Activated CD4-positive, alpha-beta T cell treated with anti-CD3 and anti-CD28 coated beads for 24 hours (primary cell): ENCODE data around the gene FFAR2.
"Not testable (repeated sequence)": the region's sequence is repeated elsewhere in the genome, so short reads cannot be mapped to it uniquely, and the experiment has no call there.

Experiments used
- DNase-seq, 2 donors: peaks; one replicate each; pipeline ENCODE4 v3.0.0-alpha.2; 2020; ENCODE audit warnings: low read depth in 2 of 2

FFAR2 gene

DNA sequence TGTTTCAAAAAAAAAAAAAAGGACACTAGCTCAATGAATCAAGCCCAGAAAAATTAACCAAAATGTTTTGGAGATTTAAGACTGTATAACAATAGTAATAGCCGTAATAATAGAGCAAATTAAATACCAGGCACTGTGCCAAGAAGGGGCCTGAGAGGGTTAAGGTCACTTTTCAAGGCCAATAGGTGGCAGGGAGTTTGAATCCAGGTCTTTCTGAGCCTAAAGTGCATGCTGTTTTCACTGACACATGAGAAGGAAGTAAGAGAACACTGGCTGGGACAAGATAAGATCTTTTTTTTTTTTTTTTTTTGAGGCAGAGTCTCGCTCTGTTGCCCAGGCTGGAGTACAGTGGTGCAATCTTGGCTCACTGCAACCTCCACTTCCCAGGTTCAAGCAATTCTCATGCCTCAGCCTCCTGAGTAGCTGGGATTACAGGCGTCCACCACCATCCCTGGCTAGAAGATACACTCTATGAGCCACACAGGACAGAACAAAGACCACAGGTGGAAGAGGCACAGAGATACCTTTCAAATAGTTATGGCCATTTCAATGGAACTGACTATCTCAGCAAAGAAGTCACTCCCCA lies 7.7 kb downstream of the FFAR2 start:
- no peak for DNase-seq

DNA sequence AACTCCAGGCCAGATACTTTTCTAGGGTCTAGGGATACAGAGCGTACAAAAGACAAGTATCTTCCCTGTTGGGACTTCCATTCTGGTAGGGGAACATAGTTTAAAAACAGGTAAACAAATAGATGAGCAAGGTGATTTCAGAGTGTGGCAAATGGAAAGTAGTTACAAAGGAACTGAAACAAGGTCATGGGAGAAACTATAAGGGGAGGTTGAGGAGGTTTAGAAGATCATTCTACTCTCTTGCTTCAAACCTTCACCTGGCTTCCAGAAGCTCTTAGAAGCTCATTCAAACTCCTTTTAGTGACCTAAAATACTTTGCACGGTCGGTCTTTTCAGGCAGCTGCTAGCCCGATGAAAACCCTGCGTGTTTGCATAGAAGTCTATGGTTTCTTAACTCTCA lies 9.1 kb downstream of the FFAR2 start:
- no peak for DNase-seq

DNA sequence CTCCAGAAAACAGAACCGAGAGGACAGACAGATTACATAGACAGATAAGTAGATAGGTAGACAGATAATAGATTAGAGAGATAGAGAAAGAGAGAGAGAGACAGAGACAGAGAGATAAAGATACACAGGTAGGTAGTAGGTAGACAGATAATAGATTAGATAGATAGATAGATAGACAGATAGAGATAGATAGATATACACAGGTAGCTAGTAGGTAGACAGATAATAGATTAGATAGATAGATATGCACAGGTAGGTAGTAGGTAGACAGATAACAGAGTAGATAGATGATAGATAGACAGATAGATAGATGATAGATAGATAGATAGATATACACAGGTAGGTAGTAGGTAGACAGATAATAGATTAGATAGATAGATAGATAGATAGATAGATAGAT lies 10.1 kb downstream of the FFAR2 start:
- DNase-seq: no peak

DNA sequence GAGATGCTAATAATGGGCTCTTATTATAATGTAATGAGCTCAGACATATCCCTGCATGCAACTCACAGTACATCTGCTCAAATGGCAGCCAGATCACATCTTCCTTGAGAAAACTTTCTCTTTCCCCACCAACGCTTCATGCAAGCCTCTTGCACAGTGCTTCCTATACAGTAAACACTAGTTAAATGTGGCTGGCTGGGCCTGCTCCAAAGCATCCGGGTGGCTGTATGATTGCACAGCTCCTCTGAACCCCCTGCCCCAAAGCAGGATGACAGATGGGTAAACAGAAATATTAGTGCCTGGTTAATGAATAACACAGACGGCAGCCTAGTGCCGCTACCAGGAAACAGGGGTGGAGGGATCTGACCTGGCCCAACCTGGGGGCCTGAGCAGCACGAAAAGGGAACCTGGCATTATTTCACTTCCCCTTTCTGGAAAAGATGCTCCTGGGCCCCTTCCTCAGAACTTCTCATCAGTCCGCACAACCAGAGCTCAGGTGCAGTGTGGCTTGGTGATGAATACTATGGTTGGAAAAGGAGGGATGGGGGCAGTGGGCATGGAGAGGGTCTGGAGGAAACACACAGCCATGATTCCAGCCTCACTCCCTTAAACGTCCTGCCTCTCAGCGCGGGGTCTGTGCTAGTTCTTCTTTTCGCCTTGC lies 10.8 kb downstream of the FFAR2 start:
- DNase-seq: no peak

DNA sequence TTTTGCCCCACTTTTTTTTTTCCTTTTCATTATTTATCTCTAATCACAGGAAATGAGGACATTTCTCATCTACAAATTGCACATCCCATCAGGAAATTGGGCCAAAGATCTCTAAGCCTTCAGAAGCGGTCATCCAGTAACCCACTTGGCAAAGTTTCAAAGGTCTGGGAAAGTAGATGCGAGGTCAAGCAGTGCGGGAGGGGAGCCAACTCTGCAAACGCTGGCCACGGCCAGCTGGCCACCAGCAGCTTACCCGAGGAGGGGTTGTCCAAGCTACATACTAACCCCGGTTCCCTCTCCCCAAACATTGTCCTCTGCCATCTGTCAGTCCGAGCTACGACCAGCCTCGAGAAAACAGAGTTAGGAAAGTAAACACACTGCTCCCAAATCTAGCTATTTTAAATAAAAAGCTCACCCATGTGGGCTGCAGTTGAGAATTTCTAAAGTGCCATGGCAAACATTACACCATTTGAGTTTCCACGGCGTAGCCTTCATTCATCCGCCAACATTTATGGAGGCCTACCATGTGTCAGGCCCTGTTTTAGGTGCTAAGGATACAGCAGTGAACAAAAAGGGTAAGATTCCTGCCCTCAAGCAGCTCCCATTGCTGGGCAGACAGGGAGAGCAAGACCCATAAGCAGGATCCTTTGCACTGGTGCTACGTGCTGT lies 11.5 kb downstream of the FFAR2 start:
- no peak for DNase-seq

DNA sequence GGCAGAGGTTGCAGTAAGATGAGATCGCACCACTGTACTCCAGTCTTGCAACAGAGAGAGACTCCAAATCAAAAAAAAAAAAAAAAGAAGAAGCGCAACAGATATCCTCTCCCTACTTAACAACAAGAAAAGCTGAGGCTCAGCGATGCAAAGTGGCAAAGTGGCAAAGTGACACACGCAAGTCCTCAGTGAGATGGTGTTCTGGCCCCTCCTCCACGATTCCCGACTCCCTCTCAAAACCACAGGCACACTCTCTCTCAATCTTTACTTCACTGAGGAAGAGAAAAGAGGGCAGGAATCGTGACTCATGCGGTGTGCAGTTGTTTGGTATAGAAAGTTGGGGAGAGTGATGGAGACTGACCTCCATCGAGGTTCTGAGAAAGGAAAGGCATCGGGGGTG lies 12.6 kb downstream of the FFAR2 start:
- DNase-seq: no peak

DNA sequence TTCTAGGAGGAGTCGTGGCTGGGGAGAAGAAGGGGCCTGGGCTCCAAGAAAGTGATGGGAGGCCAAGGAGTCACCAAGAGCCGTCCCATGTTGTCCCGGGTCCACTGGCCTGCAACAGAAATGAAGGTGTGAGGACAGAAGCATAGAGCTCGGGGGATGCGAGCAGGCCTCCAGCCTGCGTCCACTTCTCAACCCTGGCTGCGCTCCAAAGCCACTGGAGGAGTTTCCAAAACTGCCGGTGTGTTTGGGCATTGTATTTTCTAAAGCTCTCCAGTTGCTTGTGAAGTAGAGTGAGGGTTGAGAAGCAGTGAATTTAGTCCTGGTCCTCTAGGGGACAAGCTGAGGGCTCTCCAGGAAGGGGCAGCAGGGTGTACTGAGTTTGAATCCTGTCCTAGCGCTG lies 13.0 kb downstream of the FFAR2 start:
- DNase-seq: no peak

DNA sequence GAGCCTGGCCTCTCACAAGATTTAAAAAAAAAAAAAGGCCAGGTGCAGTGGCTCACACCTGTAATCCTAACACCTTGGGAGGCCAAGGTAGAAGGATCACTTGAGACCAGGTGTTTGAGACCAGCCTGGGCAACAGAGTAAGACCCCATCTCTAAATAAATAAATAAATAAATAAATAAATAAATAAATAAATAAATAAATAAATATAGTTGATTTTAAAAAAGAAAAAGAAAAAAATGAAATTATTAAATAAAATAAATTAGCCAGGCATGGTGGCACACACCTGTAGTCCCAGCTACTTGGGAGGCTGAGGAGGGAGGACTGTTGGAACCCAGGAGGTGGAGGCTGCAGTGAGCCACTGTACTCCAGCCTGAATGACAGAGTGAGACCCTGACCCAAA lies 13.7 kb downstream of the FFAR2 start:
- not testable (repeated sequence) for DNase-seq

DNA sequence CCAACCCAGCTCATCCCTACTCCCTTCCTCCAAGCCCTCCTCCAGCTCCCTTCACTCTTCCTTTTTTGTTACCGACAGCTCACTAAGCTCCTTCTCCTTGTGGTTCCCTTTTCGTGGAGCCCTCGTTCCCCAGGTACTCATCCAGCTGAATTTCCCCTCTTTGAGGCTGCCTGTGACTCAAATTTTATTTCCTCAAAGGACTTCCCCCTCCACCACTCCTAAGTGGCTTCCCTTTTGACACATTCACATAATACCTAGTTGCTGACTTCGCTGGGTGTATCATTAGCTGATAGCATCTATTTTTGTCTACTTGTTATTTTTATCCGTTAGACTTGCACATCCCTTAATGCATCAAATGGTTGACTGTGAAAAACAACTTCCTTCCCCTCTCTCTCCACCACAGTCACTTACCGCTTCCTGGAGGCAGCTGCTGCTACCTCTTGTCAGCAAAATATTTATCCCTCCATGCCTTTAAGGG lies 14.5 kb downstream of the FFAR2 start:
- DNase-seq: no peak

DNA sequence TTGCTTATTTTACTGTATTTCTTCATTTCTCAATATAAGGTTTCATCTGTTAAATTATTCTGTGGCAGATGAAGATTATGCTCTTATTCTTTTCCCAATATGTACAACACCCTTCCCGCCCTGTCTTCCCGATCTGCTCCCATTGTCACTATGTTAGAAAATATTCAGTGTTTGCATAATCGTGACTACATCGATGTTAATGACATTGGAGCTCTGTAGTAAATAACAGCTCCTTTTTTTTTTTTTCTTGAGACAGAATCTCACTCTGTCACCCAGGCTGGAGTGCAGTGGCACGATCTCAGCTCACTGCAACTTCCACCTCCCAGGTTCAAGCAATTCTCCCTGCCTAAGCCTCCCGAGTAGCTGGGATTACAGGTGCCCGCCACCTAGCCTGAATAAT lies 14.9 kb downstream of the FFAR2 start:
- DNase-seq: not testable (repeated sequence)

DNA sequence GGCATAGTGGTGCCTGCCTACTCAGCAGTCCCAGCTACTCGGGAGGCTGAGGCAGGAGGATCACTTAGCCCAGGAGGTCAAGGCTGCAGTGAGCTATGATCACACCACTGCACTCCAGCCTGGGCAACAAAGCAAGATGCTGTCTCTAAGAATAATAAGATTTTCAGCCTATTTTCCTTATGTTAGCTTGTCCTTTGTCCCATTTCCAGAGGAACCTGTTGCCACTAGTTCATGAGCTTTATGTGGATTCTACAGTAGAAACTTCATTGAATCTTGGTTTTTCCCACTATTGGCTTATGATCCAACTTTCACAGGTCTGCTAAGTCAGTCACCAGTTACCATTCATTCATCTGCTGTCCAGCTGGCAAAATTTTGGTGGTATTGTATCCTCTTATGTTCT lies 18.2 kb downstream of the FFAR2 start:
- no peak for DNase-seq

DNA sequence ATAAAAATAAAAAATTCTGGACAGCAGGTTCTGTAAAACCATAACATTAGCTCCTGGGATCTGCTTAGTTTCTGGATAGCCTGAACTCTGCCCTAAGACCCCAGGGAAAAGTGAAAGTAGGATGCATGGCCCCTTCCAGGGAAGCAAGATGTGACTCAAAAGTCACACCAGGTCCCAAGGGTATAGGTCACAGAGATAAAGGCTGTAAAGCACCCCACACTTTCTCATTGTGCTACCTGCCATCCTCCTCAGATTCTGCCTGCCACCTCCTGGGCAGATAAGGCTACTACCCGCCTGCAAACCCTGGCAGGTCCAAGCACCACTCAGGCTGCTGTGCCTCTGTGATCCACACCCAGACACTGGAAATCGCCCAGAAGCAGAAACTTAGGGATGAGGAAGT lies 20.6 kb downstream of the FFAR2 start:
- DNase-seq: peak in 1 of 2 donors; percentile 43

DNA sequence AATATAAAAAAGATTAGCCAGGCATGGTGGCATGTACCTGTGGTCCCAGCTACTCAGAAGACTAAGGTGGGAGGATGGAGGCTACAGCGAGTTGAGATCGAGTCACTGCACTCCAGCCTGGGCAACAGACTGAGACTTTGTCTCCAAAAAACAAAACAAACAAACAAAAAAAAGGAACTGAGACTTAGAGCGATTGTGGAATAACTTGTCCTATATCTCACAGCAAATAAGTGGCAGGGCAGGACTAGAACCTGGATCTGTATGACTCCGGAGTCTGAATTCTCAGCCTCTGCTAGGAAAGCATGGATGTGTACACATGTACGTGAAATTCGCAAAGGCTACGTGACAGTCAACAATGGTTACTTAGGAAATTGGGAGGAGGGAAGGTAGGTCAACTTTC lies 22.1 kb downstream of the FFAR2 start:
- DNase-seq: no peak

DNA sequence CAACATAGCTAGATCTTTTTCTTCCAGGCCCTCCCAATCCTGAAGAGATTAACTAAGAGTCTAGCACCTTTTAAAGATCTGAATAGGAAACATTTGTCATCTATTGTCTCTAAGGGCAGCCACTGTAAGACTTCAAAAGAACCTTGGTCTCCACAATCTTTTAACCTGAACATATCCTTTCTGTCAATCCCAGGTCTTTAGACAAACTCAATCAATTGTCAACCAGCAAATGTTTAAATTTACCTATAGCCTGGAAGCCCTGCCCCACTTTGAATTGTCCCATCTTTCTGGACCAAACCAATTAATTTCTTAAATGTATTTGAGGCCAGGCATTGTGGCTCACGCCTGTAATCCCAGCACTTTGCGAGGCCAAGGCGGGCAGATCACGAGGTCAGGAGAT lies 23.0 kb downstream of the FFAR2 start:
- not testable (repeated sequence) for DNase-seq

DNA sequence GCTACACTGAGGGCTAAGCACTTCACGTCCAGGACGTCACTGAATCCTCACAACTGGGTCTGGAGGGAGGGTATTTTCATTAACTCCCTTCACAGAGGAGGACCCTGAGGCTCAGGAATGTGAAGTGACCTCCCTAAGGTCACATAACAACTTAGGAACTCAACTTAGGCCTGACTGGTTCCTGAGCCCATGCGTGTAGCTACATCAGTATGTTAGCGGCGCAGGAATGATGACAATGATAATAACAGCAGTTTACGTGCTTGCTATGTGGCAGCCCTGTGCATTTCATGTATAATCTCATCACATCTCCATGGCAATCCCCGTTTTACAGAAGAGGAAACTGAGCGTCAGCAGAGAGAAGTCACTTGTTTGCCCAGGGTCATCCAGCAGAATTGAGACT lies 23.9 kb downstream of the FFAR2 start:
- no peak for DNase-seq

DNA sequence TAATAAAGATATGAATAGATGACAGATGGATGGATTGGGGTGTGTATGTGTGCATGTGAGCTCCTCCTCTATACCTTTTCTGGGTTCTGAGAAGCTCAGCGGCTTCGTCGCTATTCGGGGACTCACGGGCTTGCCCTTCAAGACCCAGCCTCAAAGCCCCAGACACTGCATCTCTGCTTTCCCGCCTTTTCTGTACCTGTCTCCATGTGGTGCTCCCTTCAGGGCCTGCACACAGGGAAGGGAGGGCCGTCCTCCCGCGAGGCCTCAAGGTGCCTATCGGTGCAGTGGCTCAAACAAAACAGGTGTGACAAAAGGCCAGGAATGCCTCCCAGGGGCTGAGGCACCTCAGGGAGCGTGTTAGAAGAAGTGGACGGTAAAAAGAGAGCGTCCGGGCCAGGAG lies 26.0 kb downstream of the FFAR2 start:
- no peak for DNase-seq

DNA sequence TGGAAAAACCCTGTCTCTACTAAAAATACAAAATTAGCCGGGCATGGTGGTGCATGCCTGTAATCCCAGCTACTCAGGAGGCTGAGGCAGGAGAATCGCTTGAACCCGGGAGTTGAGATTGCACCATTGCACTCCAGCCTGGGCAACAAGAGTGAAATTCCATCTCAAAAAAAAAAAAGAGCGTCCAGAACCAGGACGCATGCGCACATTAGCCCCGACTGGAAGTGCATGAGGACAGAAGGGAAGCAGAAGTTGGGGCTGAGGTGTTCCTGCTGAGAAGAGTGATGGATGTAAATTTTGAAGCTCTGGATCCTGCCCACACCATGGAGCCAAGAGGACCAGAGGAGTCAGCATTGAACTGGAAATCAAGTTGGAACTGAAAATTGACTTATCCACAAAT lies 26.5 kb downstream of the FFAR2 start:
- DNase-seq: not testable (repeated sequence)

DNA sequence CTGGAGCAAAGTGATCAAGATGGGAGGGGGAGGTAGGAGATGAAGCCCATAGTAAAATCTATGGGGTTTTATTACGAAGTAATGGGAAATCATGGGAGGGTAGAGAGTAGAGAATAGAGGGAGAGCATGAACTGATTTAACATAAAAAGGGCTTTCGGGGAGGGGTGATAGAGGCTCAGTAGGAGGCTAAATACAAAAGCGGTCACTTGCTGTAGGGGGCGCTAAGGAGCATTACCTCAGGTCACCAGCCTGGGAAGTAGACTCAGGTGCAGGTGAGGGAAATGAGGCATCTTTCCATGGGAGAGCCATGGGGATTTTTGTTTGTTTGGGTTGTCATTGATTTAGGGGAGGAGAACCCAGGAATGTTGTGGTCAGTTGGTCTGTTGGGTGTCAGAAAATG lies 28.1 kb downstream of the FFAR2 start:
- DNase-seq: no peak

DNA sequence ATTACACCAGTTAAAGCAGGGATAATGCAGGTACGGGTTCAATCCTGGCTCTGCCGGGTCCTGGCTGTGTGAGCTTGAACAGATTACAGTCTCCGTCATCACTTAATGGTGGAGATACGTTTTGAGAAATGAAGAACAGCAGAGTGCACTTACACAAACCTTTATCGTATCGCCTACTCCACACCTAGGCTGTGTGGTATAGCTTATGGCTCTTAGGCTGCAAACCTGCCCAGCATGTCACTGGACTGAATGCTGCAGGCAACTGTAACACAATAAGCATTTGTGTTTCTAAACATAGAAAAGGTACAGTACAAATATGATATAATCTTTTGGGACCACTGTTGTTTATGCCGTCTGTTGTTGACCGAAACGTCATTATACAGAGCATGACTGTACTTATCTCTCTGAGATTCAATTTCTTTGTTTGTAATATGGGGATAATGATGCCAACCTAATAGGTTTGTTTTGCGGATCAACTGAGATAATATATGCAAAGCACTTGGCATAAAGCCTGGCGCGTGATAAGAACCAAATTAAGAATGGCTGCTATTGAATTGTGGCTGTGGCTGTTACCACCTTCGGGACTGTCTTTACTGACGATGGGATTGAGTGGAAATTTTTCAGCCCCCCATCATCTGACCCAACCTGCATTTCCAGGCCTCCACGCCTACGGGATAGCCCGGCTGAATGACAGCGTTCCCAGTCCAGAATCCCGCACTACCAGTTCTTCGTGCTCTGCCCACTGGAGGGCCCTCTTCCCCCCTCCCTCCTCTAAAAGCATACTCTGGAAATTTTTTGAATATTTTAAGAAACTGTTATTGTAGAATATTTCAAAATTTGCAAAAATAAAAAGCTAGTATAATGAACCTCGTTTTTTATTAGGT lies 31.0 kb downstream of the FFAR2 start:
- DNase-seq: no peak

DNA sequence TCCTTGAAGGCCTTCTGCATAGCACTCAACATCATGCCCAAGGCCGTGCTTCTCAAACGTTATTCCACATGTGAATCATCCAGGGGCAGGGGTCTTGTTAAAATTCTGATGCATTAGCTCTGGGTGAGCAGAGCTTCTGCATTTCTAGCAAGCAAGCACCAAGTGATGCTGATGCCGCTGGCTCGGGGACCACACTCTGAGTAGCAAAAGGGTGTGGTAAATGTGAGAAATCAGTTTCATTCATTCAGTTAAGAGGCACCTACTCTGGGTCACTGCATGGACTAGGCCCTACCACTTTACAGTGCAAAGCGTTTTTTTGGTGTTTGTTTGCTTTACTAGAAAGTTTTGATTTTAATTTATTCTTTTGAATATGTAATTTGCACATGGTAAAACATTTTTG lies 35.0 kb downstream of the FFAR2 start:
- no peak for DNase-seq

DNA sequence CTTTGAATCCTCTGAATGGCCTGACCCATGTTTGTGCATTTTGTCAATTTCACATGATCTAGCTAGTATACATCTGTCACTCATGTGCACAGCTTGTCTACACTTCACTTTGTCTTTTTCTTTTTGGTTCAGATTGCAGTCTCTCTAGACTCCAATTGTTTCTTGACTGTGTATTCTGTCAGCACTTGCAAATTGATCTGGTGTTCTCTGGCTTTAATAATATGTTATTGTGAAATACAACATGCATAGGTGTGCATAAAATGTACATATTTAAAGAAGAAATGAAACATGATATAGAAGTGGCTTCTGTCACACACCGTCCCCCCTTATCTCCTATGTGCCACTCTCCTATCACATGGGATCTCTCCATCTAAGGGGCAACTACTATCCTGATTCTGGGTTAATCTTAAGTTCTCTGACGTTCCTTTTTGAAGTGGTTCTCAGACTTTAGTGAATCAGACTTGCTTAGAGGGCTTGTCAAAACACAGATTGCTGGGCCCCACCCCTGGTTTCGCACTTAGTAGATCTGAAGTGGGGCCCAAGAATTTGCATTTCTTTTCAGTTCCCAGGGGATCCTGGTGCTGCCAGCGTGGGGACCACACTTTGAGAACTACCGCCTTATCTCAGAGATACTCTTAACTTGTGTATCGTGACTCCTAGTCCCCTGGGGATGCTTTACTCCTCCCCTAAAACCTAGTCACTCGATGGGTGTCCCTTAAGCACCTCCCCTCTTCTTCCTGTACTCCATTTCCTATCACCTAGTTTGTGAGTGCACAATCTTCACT lies 36.4 kb downstream of the FFAR2 start:
- DNase-seq: no peak
